H9 (cell line): ENCODE data around the gene PLA2G12B. TPM values are rescaled to one million over a fixed set of nuclear protein-coding genes. Genes with fewer than 3 reads are reported as not detected.
A peak's percentile ranks its signal among the peaks of the same experiment; 100 is the strongest.
"Not testable (repeated sequence)": the region's sequence is repeated elsewhere in the genome, so short reads cannot be mapped to it uniquely, and the experiment has no call there.

Experiments
- DNase-seq: peaks from one replicate; pipeline ENCODE4 v3.0.0-alpha.2; 2017
- H2AFZ ChIP-seq: one replicate; pipeline ENCODE4 v1.6.1; 2013; ENCODE audit warnings: mild to moderate bottlenecking, low read length, control low read depth, moderate library complexity
- H2AK5ac ChIP-seq: 2 replicates; pipeline ENCODE4 v1.6.1; 2013; ENCODE audit warnings: low read length, control low read depth, mixed read lengths; ENCODE audit not compliant: insufficient read length
- H2BK120ac ChIP-seq: one replicate; pipeline ENCODE4 v1.6.1; 2013; ENCODE audit warnings: low read depth, mild to moderate bottlenecking, low read length, control low read depth, inconsistent platforms; ENCODE audit not compliant: poor library complexity, severe bottlenecking
- H2BK12ac ChIP-seq: 2 replicates; pipeline ENCODE4 v1.6.1; 2013; ENCODE audit warnings: low read length, control low read depth, mixed read lengths, low read depth; ENCODE audit not compliant: insufficient read length
- H2BK15ac ChIP-seq: 2 replicates; pipeline ENCODE4 v1.6.1; 2013; ENCODE audit warnings: low read depth, low read length, control low read depth
- H2BK20ac ChIP-seq: one replicate; pipeline ENCODE4 v1.6.1; 2013; ENCODE audit warnings: low read depth, mild to moderate bottlenecking, low read length, control low read depth, inconsistent platforms; ENCODE audit not compliant: poor library complexity, severe bottlenecking
- H2BK5ac ChIP-seq: 2 replicates; pipeline ENCODE4 v1.6.1; 2013; ENCODE audit warnings: low read length, control low read depth, mixed read lengths; ENCODE audit not compliant: insufficient read length
- H3K14ac ChIP-seq: 2 replicates; pipeline ENCODE4 v1.6.1; 2013; ENCODE audit warnings: low read length, control low read depth; ENCODE audit not compliant: insufficient read depth
- H3K18ac ChIP-seq: 2 replicates; pipeline ENCODE4 v1.6.1; 2013; ENCODE audit warnings: low read depth, mild to moderate bottlenecking, mixed read lengths, low read length, control low read depth; ENCODE audit not compliant: insufficient read length
- H3K23ac ChIP-seq: 2 replicates; pipeline ENCODE4 v1.6.1; 2013; ENCODE audit warnings: low read length, control low read depth, mixed read lengths, low read depth; ENCODE audit not compliant: insufficient read length
- H3K23me2 ChIP-seq: 2 replicates; pipeline ENCODE4 v1.6.1; 2013; ENCODE audit warnings: low read depth, mild to moderate bottlenecking, mixed read lengths, low read length, control low read depth; ENCODE audit not compliant: insufficient read length, poor library complexity, severe bottlenecking
- H3K27ac ChIP-seq: 2 replicates; pipeline ENCODE4 v1.5.1; 2013; ENCODE audit warnings: low read length, control low read depth, mixed read lengths, low read depth; ENCODE audit not compliant: insufficient read length
- H3K27me3 ChIP-seq: 2 replicates; pipeline ENCODE4 v1.6.1; 2013; ENCODE audit warnings: low read length, control low read depth, inconsistent platforms; ENCODE audit not compliant: insufficient read depth
- H3K4ac ChIP-seq: 2 replicates; pipeline ENCODE4 v1.6.1; 2013; ENCODE audit warnings: low read depth, mild to moderate bottlenecking, control low read depth, inconsistent platforms, low read length, moderate library complexity
- H3K4me1 ChIP-seq: 2 replicates; pipeline ENCODE4 v1.6.1; 2013; ENCODE audit warnings: low read length, control low read depth, inconsistent platforms; ENCODE audit not compliant: insufficient read depth
- H3K4me2 ChIP-seq: 2 replicates; pipeline ENCODE4 v1.6.1; 2013; ENCODE audit warnings: low read length, control low read depth, mixed read lengths; ENCODE audit not compliant: insufficient read length, insufficient read depth
- H3K56ac ChIP-seq: 2 replicates; pipeline ENCODE4 v1.6.1; 2013; ENCODE audit warnings: low read depth, mild to moderate bottlenecking, mixed read lengths, low read length, control low read depth; ENCODE audit not compliant: insufficient read length
- H3K79me1 ChIP-seq: 2 replicates; pipeline ENCODE4 v1.6.1; 2013; ENCODE audit warnings: low read depth, mild to moderate bottlenecking, moderate library complexity, low read length, control low read depth, inconsistent platforms; ENCODE audit not compliant: insufficient read depth, poor library complexity, severe bottlenecking
- H3K79me2 ChIP-seq: 2 replicates; pipeline ENCODE4 v1.6.1; 2013; ENCODE audit warnings: low read length, control low read depth, inconsistent platforms; ENCODE audit not compliant: insufficient read depth
- H3K9ac ChIP-seq: 2 replicates; pipeline ENCODE4 v1.6.1; 2013; ENCODE audit warnings: low read length, control low read depth, mixed read lengths; ENCODE audit not compliant: insufficient read length; ENCODE audit errors: extremely low read depth
- H3K9me3 ChIP-seq: one replicate; pipeline ENCODE4 v1.6.1; 2013; ENCODE audit warnings: low read depth, low read length, inconsistent platforms; ENCODE audit not compliant: control insufficient read depth
- H3T11ph ChIP-seq: one replicate; pipeline ENCODE4 v1.6.1; 2013; ENCODE audit warnings: mild to moderate bottlenecking, low read length, control low read depth, inconsistent platforms
- H4K20me1 ChIP-seq: one replicate; pipeline ENCODE4 v1.6.1; 2013; ENCODE audit not compliant: control insufficient read depth, insufficient read length, insufficient read depth
- H4K5ac ChIP-seq: 2 replicates; pipeline ENCODE4 v1.6.1; 2013; ENCODE audit warnings: low read depth, mild to moderate bottlenecking, mixed read lengths, low read length, control low read depth; ENCODE audit not compliant: insufficient read length
- H4K8ac ChIP-seq: replicated peaks from 2 replicates; pipeline ENCODE4 v1.6.1; 2013; ENCODE audit warnings: low read length, control low read depth, mixed read lengths, low read depth; ENCODE audit not compliant: insufficient read length
- H4K91ac ChIP-seq: 2 replicates; pipeline ENCODE4 v1.6.1; 2013; ENCODE audit warnings: low read depth, mild to moderate bottlenecking, moderate library complexity, mixed read lengths, low read length, control low read depth; ENCODE audit not compliant: insufficient read length
- H3K27ac Mint-ChIP-seq, 3 experiments: 2 replicates in 2 of 3; 3 replicates in 1 of 3; pipeline ENCODE4 v1.8.0; 2020 to 2021; ENCODE audit warnings: mixed read lengths in 3 of 3, mild to moderate bottlenecking in 1 of 3, moderate library complexity in 1 of 3
- H3K27me3 Mint-ChIP-seq: 2 replicates; pipeline ENCODE4 v1.8.0; 2021; ENCODE audit warnings: low read depth, mild to moderate bottlenecking, moderate library complexity, mixed read lengths
- H3K36me3 Mint-ChIP-seq, 3 experiments: 2 replicates in 2 of 3; 3 replicates in 1 of 3; pipeline ENCODE4 v1.8.0; 2020 to 2021; ENCODE audit warnings: low read depth in 3 of 3, mixed read lengths in 3 of 3; ENCODE audit not compliant: insufficient read depth in 1 of 3
- H3K4me1 Mint-ChIP-seq, 2 experiments: 2 replicates each; pipeline ENCODE4 v1.8.0; 2020; ENCODE audit warnings: mixed read lengths in 2 of 2
- H3K4me3 Mint-ChIP-seq, 2 experiments: 2 replicates in 1 of 2; 3 replicates in 1 of 2; pipeline ENCODE4 v1.8.0; 2020 to 2021; ENCODE audit warnings: mild to moderate bottlenecking in 2 of 2, mixed read lengths in 2 of 2, moderate library complexity in 1 of 2
- H3K9me3 Mint-ChIP-seq, 2 experiments: 2 replicates in 1 of 2; 3 replicates in 1 of 2; pipeline ENCODE4 v1.8.0; 2020; ENCODE audit warnings: mild to moderate bottlenecking in 2 of 2, mixed read lengths in 2 of 2, moderate library complexity in 1 of 2
- WGBS: extraction: QIAGEN DNeasy Blood & Tissue Kit; methylation state at CpG from one replicate; pipeline ENCODE4 v1.1.7; 2013; ENCODE audit warnings: missing lambda C conversion rate, low lambda C conversion rate, mixed read lengths; ENCODE audit not compliant: insufficient read length; ENCODE audit errors: extremely low coverage; 5-methylcytosine and 5-hydroxymethylcytosine counted together
- total RNA-seq: library from RNA; stranded (reverse); gene quantifications from 2 replicates; pipeline ENCODE4 v1.2.1, GENCODE V29; 2021
- TF ChIP-seq, protein P1 (sequence below): fragments of 200-600 bp; sonication (generic); conservative IDR thresholded peaks from 3 replicates; pipeline ENCODE4 v1.8.0; 2021; ENCODE audit warnings: antibody characterized with exemption, mild to moderate bottlenecking

Gene PLA2G12B
- total RNA-seq, 1 experiment from 2014 or later, result not detected

DNA sequence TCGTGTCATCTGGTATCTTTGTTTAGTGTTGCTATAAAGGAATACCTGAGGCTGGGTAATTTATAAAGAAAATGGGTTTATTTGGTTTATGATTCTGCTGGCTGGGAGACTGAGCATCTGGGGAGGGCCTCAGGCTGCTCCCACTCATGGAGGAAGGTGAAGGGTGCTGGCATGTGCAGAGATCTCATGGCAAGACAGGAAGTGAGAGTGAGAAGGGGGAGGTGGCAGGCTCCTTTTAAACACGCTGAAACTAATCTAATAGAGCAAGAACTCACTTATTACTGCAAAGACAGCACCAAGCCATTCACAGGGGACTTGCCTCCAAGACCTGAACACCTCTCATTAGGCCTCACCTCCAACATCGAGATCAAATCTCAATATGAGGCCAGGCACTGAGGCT, 49.8 kb downstream of the PLA2G12B start:
- no CpG with 5 or more reads among the region's 3 CpGs for WGBS
- no peak overlapping the region for H3T11ph ChIP-seq

DNA sequence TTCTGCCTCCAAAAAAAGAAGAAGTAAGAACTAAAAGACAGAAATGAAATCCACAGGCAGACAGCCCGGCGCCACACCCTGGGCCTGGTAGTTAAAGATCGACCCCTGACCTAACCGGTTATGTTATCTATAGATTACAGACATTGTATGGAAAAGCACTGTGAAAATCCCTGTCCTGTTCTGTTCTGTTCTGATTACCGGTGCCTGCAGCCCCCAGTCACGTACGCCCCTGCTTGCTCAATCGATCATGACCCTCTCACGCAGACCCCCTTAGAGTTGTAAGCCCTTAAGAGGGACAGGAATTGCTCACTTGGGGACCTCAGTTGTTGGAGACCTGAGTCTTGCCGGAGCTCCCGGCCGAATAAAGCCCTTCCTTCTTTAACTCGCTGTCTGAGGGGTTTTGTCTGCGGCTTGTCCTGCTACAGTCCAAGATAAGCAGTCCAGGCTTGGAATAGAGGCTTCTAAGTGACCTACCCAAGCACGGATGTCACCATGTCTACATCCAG, 50.6 kb downstream of the PLA2G12B start:
- H3K4me1 Mint-ChIP-seq, H2BK20ac ChIP-seq, H3K14ac ChIP-seq, H2BK5ac ChIP-seq, H2AFZ ChIP-seq, H3K9ac ChIP-seq, H4K5ac ChIP-seq, H3K27me3 ChIP-seq, H3K79me2 ChIP-seq, H3T11ph ChIP-seq, H4K8ac ChIP-seq, H3K27ac ChIP-seq, H3K23ac ChIP-seq, H2BK12ac ChIP-seq, H3K27ac Mint-ChIP-seq, H3K23me2 ChIP-seq, H3K27me3 Mint-ChIP-seq, H2AK5ac ChIP-seq, H3K56ac ChIP-seq, H3K18ac ChIP-seq, DNase-seq, H3K9me3 ChIP-seq, H3K4me2 ChIP-seq, H2BK120ac ChIP-seq, H2BK15ac ChIP-seq, H3K4me1 ChIP-seq, H4K91ac ChIP-seq, H3K79me1 ChIP-seq, H3K4me3 Mint-ChIP-seq, H4K20me1 ChIP-seq, H3K4ac ChIP-seq: not testable (repeated sequence)
- H3K9me3 Mint-ChIP-seq, result peaks cover 15 to 16% of the 10 kb centered on the region in 2 experiments
- WGBS, result no CpG with 5 or more reads among the region's 15 CpGs
- H3K36me3 Mint-ChIP-seq, result peaks cover 0 to 15% (median 6%) of the 10 kb centered on the region in 3 experiments; a peak in 6 of 7 replicates

More for the DNA sequence above, 49.8 kb downstream of the PLA2G12B start:
- H3K4me2 ChIP-seq, result no peak overlapping the region
- no peaks in the 10 kb centered on the region for H3K23me2 ChIP-seq
- no peak overlapping the region for H4K91ac ChIP-seq
- DNase-seq, result no peak
- H3K14ac ChIP-seq, result no peak overlapping the region
- no peak overlapping the region for H2BK12ac ChIP-seq
- H2BK15ac ChIP-seq, result no peak overlapping the region
- H2BK120ac ChIP-seq, result no peak overlapping the region
- H3K4me1 ChIP-seq, result no peaks in the 10 kb centered on the region
- H4K20me1 ChIP-seq, result no peaks in the 10 kb centered on the region
- H2BK5ac ChIP-seq, result no peak overlapping the region
- H3K27me3 Mint-ChIP-seq, result no peaks in the 10 kb centered on the region; the same call in 1 of the 2 replicates
- H3K27me3 ChIP-seq, result no peaks in the 10 kb centered on the region
- peaks cover 0 to 15% (median 6%) of the 10 kb centered on the region in 3 experiments; a peak in 6 of 7 replicates for H3K36me3 Mint-ChIP-seq
- H3K27ac Mint-ChIP-seq, result 0 out of 7 replicates have a peak overlapping the region, but pooled peaks of 1 of the 3 experiments have one; percentile 2
- no peak overlapping the region for H4K8ac ChIP-seq
- no peak overlapping the region for H2AK5ac ChIP-seq
- H3K56ac ChIP-seq, result no peak overlapping the region
- TF ChIP-seq, protein P1, sequence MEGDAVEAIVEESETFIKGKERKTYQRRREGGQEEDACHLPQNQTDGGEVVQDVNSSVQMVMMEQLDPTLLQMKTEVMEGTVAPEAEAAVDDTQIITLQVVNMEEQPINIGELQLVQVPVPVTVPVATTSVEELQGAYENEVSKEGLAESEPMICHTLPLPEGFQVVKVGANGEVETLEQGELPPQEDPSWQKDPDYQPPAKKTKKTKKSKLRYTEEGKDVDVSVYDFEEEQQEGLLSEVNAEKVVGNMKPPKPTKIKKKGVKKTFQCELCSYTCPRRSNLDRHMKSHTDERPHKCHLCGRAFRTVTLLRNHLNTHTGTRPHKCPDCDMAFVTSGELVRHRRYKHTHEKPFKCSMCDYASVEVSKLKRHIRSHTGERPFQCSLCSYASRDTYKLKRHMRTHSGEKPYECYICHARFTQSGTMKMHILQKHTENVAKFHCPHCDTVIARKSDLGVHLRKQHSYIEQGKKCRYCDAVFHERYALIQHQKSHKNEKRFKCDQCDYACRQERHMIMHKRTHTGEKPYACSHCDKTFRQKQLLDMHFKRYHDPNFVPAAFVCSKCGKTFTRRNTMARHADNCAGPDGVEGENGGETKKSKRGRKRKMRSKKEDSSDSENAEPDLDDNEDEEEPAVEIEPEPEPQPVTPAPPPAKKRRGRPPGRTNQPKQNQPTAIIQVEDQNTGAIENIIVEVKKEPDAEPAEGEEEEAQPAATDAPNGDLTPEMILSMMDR, result no peak
- no peak overlapping the region for H3K4ac ChIP-seq
- H3K27ac ChIP-seq, result no peak overlapping the region
- H2AFZ ChIP-seq, result no peak overlapping the region
- H3K4me3 Mint-ChIP-seq, result no peak overlapping the region
- no peaks in the 10 kb centered on the region for H3K79me2 ChIP-seq
- no peak overlapping the region for H3K18ac ChIP-seq
- no peak overlapping the region for H4K5ac ChIP-seq
- H3K23ac ChIP-seq, result no peak overlapping the region
- no peaks in the 10 kb centered on the region for H3K79me1 ChIP-seq
- H3K9me3 Mint-ChIP-seq, result peaks cover 15 to 16% of the 10 kb centered on the region in 2 experiments
- H3K9ac ChIP-seq, result no peak overlapping the region
- H2BK20ac ChIP-seq, result no peak overlapping the region
- no peaks in the 10 kb centered on the region for H3K4me1 Mint-ChIP-seq
- H3K9me3 ChIP-seq, result no peaks in the 10 kb centered on the region
